Measurements from ENCODE around the gene ATRNL1. TPM values are rescaled to one million over a fixed set of nuclear protein-coding genes. Genes with fewer than 3 reads are reported as not detected.

The ATRNL1 gene
- polyA plus RNA-seq, 1 of the 3 experiments (the other 2 are of a cell fraction), result 0.67 TPM

- TF ChIP-seq RCOR1 (IDR thresholded peaks at IDR 0.05; ENCODE audit: low read length) (no peak), TCF12 (IDR thresholded peaks at IDR 0.05) (peak; percentile 56), NFIC (IDR thresholded peaks at IDR 0.05; ENCODE audit: borderline replicate concordance) (peak; percentile 34; the same call in 1 of the 2 replicates)
- POLR2A ChIA-PET, result interaction anchor here (0.7 kb wide), 1 partner anchor 126 kb away, joined by 3 read pairs; the partner anchor contains the start of gene TRUB1
- H3K4me2 ChIP-seq, result no peak overlapping the region
- H3K9me3 ChIP-seq, result no peaks in the 10 kb centered on the region
- no peaks in the 10 kb centered on the region for H3K36me3 ChIP-seq (replicated peaks in 1 of 2; ENCODE audit: control insufficient read depth in 1 of 2, insufficient read depth in 2 of 2, low read length in 1 of 2)
- peak; percentile 41 for DNase-seq
- H3K27ac ChIP-seq (ENCODE audit: low read depth in 2 of 2, low read length in 1 of 2), result peak overlapping the region in 1 of 2 experiments; percentile 85; a peak in 2 of 4 replicates
- H3K27me3 ChIP-seq (ENCODE audit: insufficient read depth), result peaks cover 7% of the 10 kb centered on the region; the same call in 1 of the 2 replicates
- no peaks in the 10 kb centered on the region for H3K9me2 ChIP-seq
- peaks cover 0 to 6% of the 10 kb centered on the region in 2 experiments; a peak in 2 of 4 replicates for H3K4me1 ChIP-seq (ENCODE audit: control insufficient read depth in 1 of 2, insufficient read depth in 2 of 2, low read depth in 1 of 2, low read length in 1 of 2)
- no peaks in the 10 kb centered on the region for H3F3A ChIP-seq (replicated peaks; ENCODE audit: insufficient read depth)
- no peak overlapping the region for H2AFZ ChIP-seq (ENCODE audit: low read depth)
- H4K20me1 ChIP-seq (ENCODE audit: insufficient read depth), result no peaks in the 10 kb centered on the region
- H3K4me3 ChIP-seq (ENCODE audit: low read depth in 2 of 2, low read length in 1 of 2), result no peak overlapping the region; a peak in 1 of 4 replicates
- no peak overlapping the region for H3K9ac ChIP-seq
- CTCF ChIA-PET, result interaction anchor here (1.1 to 1.2 kb wide), 2 partner anchors 20 to 188 kb away, joined by 3 read pairs; no protein-coding TSS in a partner anchor
- WGBS (ENCODE audit: low lambda C conversion rate), result 20% methylated on average over 5 of the region's 5 CpGs
- no peaks in the 10 kb centered on the region for H3K79me2 ChIP-seq (ENCODE audit: insufficient read depth)
Observed at GRCh38 chr10:115063701-115064658, 29.2 kb upstream of the ATRNL1 start.

- Histone ChIP-seq H4K20me1 (ENCODE audit: insufficient read depth) (no peaks in the 10 kb centered on the region), H3K9ac (no peak overlapping the region), H3K4me2 (no peak overlapping the region), H3K27ac (ENCODE audit: low read depth in 2 of 2, low read length in 1 of 2) (no peak overlapping the region; a peak in 1 of 4 replicates), H3K4me1 (ENCODE audit: control insufficient read depth in 1 of 2, insufficient read depth in 2 of 2, low read depth in 1 of 2, low read length in 1 of 2) (peaks cover 0 to 6% of the 10 kb centered on the region in 2 experiments; a peak in 2 of 4 replicates), H3K79me2 (ENCODE audit: insufficient read depth) (no peaks in the 10 kb centered on the region), H3K36me3 (replicated peaks in 1 of 2; ENCODE audit: control insufficient read depth in 1 of 2, insufficient read depth in 2 of 2, low read length in 1 of 2) (no peaks in the 10 kb centered on the region), H3F3A (replicated peaks; ENCODE audit: insufficient read depth) (no peaks in the 10 kb centered on the region), H2AFZ (ENCODE audit: low read depth) (no peak overlapping the region), H3K9me3 (no peaks in the 10 kb centered on the region), H3K9me2 (no peaks in the 10 kb centered on the region), H3K4me3 (ENCODE audit: low read depth in 2 of 2, low read length in 1 of 2) (no peak overlapping the region), H3K27me3 (ENCODE audit: insufficient read depth) (peaks cover 7% of the 10 kb centered on the region; the same call in 1 of the 2 replicates)
- CTCF ChIA-PET, result interaction anchor here (0.7 to 1.8 kb wide), 3 partner anchors 18 to 504 kb away, joined by 3 to 5 read pairs (median 3); no protein-coding TSS in a partner anchor
- no peak for TF ChIP-seq SIN3A (IDR thresholded peaks at IDR 0.05; ENCODE audit: borderline replicate concordance, low read depth, low read length)
- POLR2A ChIA-PET, result no interaction called here
- no peak for DNase-seq
- 78% methylated on average over 6 of the region's 6 CpGs for WGBS (ENCODE audit: low lambda C conversion rate)
Observed at GRCh38 chr10:115065801-115066200, 27.4 kb upstream of the ATRNL1 start.

- no peak overlapping the region for H3K9ac ChIP-seq
- H3K27ac ChIP-seq (ENCODE audit: low read depth in 2 of 2, low read length in 1 of 2), result no peak overlapping the region
- ChIA-PET POLR2A (no interaction called here), CTCF (interaction anchor here (1.8 kb wide), 1 partner anchor 189 kb away, joined by 5 read pairs; no protein-coding TSS in a partner anchor)
- H4K20me1 ChIP-seq (ENCODE audit: insufficient read depth), result no peaks in the 10 kb centered on the region
- 57% methylated on average over 1 of the region's 1 CpG for WGBS (ENCODE audit: low lambda C conversion rate)
- H3K4me1 ChIP-seq (ENCODE audit: control insufficient read depth in 1 of 2, insufficient read depth in 2 of 2, low read depth in 1 of 2, low read length in 1 of 2), result peaks cover 0 to 6% of the 10 kb centered on the region in 2 experiments; a peak in 2 of 4 replicates
- no peaks in the 10 kb centered on the region for H3K79me2 ChIP-seq (ENCODE audit: insufficient read depth)
- H3K27me3 ChIP-seq (ENCODE audit: insufficient read depth), result peaks cover 7% of the 10 kb centered on the region; the same call in 1 of the 2 replicates
- no peaks in the 10 kb centered on the region for H3F3A ChIP-seq (replicated peaks; ENCODE audit: insufficient read depth)
- no peak for DNase-seq
- H3K9me3 ChIP-seq, result no peaks in the 10 kb centered on the region
- H2AFZ ChIP-seq (ENCODE audit: low read depth), result no peak overlapping the region
- H3K36me3 ChIP-seq (replicated peaks in 1 of 2; ENCODE audit: control insufficient read depth in 1 of 2, insufficient read depth in 2 of 2, low read length in 1 of 2), result no peaks in the 10 kb centered on the region
- H3K9me2 ChIP-seq, result no peaks in the 10 kb centered on the region
- no peak overlapping the region for H3K4me3 ChIP-seq (ENCODE audit: low read depth in 2 of 2, low read length in 1 of 2)
- no peak overlapping the region for H3K4me2 ChIP-seq
- TF ChIP-seq RXRA (IDR thresholded peaks at IDR 0.05; ENCODE audit: borderline replicate concordance, low read depth) (no peak), MAX (IDR thresholded peaks at IDR 0.05; ENCODE audit: low read depth) (no peak), IRF3 (IDR thresholded peaks at IDR 0.05; ENCODE audit: low read depth, low read length) (no peak), FOXJ3 (CRISPR knock-in tag; IDR thresholded peaks at IDR 0.05) (no peak), MEF2A (IDR thresholded peaks at IDR 0.05; ENCODE audit: borderline replicate concordance, low read depth) (no peak), JUND (IDR thresholded peaks at IDR 0.05) (no peak), YY1 (IDR thresholded peaks at IDR 0.05; ENCODE audit: low read depth) (no peak), TAF1 (IDR thresholded peaks at IDR 0.05; ENCODE audit: borderline replicate concordance, low read depth, low read length) (no peak), POLR2AphosphoS5 (IDR thresholded peaks at IDR 0.05; ENCODE audit: low read depth, low read length) (no peak), CHD2 (IDR thresholded peaks at IDR 0.05; ENCODE audit: low read length, partially characterized antibody) (no peak), USF2 (IDR thresholded peaks at IDR 0.05; ENCODE audit: borderline replicate concordance, low read depth, low read length) (no peak), TEAD4 (IDR thresholded peaks at IDR 0.05; ENCODE audit: borderline replicate concordance, insufficient read depth) (no peak), NRF1 (IDR thresholded peaks at IDR 0.05; ENCODE audit: low read depth, low read length) (no peak), GABPA (IDR thresholded peaks at IDR 0.05; ENCODE audit: low read depth) (no peak), TCF12 (IDR thresholded peaks at IDR 0.05) (no peak), SMC3 (IDR thresholded peaks at IDR 0.05; ENCODE audit: low read depth, low read length) (no peak)
Observed at GRCh38 chr10:115066528-115066927, 26.6 kb upstream of the ATRNL1 start.
